Suppressor macrophage (primary cell): ENCODE results near the gene PLSCR2.
"Not testable (repeated sequence)": the region's sequence is repeated elsewhere in the genome, so short reads cannot be mapped to it uniquely, and the experiment has no call there.

Experiments used
- DNase-seq, 4 experiments: peaks; one replicate each; pipeline ENCODE4 v3.0.0-alpha.2; 2020 to 2022
- total RNA-seq, 17 experiments: gene quantifications; one replicate each; lab custom pipeline; 2026; ENCODE audit warnings: mixed read lengths in 6 of 17, inconsistent platforms in 3 of 17; lab: John Stamatoyannopoulos, UW

Gene PLSCR2, protein sequence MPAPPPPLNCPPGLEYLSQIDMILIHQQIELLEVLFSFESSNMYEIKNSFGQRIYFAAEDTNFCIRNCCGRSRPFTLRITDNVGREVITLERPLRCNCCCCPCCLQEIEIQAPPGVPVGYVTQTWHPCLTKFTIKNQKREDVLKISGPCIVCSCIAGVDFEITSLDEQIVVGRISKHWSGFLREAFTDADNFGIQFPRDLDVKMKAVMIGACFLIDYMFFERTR
- 0 to 0.98 (median 0.12) reads per million in 17 experiments for total RNA-seq

DNA sequence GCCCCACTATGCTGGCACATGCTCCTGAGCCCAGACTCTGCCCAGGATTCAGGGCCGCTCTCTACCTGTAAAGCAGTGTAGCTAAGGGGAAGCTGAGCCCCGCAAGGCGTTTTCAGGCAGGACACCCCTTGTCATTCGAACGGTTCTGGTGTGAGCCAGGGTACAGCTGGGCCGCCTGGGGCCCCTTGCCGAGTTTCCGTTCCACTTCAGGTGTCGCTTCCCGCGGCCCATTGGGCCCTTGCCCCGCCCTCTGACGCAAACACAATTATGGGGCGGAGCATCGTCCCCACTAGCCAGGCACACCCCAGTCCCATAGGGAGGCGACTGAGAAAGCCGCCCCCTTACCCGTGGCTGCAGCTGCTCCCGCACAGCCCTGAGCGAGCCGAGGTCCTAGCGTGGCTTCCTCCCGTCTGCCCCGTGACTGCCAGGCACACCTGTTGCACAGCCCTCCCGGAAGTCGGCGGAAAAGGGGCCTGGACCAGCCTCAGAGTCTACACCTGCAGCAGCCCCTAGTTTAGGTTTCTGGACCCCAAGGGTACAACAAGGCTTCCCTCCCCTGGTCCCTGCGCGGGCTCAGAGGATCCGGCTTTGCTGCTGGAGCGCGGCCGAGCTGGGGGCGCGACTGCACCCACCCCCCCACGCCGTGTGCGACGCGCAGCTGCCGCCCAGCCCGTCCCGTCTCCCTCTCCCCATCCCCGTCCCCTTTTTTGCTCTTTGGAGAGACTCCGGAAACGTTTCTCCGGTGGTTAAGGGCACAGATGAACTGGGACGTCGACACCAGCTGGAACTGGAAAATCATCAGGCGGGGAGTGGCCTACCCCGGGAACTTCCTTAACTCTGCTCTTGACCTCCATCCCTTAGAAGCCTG lies at the start of gene PLSCR2:
Gene PLSCR2, minus strand, starts transcription at position 412 of the 868 bp plus-strand sequence. CDS start 9,657 bp downstream, outside the sequence.
- DNase-seq = peak; percentile 42 to 74 (median 62)

DNA sequence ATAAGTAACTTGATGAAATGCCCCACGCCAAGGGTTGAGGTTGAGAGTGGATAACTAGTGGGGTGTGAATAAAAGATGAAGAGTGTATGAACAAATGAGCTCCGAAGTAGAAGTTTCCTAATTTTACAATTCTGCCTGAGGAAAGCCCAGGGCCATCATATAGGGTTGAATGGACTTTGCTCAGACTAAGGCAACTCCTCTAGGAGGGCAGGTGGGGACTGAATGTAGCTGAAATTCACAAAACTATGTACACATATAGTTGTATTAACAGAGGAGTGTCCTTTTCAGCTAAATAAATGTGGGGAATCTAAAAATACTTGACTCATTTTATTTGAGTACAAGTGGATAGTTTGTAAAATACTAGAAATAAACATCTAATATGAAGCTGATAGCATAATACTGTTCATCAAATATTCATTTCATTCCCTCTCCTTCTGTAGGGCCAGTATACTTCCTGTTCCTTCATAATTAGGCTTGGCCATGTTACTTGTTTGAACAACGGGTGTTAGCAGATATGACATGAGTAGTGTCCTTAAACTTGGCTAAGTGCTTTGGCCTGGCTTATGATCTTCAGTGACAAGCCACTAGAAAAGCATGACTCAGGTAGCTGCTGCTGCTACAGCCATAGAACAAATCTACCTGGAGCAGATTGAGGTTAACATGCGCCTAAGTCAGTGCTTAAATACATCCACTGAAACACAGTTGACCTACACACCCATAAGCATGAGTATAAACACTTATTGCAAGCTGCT lies 48.5 kb upstream of the PLSCR2 start:
- DNase-seq = no peak

DNA sequence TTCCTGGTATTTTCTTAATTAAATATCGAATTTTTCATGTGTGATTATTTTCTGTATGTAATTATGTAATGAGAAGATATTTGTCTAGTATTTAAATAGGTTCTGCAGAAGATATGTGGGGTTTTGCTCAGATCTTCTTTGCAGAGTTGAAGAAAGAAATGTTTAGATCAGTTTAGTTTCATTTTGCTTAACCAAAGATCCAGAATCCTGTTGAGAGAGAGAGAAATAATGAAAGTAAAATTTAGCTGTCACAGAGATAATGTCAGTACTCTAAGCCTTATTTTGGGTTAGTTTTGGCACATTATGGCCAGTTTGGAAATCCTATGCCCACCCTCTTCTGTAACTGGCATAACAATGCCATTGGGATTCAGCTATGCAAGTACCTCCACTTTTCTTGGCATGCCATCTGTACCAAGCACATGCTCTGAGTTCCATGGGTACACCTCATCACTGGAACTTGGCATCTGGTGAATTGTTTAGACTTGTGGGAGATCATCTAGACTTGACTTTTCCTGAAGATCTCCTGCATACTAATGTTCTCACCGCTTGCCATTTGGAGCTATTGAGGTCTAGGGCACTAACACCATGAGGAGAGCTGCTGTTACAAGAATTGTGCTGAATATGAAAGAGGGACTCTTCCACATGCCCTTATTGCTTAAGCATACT lies 44.2 kb upstream of the PLSCR2 start:
- no peak for DNase-seq

DNA sequence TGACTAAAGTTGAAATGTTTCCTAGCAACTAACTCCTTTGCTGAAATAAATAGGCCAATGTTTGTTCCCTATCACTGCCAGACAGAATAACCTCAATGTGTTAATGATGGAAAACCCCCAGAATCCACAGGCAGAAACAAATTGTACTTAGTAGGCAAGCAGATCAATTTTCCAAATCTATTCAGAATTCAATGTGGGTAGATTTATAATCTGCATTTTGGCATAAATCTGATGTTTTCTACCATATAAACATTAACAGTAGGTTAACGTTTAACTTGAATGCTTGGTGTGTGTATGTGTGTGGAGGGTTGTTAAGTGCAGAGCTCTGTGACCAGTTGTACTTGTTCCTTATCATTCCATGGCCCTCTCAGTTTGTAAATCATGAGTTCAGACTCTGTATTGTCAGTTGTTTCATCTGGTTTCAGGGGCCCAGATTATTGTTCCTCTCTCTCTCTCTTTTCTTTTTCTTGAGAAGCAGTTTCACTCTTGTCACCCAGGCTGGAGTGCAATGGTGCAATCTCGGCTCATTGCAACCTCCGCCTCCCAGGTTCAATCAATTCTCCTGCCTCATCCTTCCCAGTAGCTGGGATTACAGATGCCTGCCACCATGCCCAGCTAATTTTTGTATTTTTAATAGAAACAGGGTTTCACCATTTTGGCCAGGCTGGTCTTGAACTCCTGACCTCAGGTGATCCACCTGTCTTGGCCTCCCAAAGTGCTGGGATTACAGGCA lies 42.2 kb upstream of the PLSCR2 start:
- no peak for DNase-seq

DNA sequence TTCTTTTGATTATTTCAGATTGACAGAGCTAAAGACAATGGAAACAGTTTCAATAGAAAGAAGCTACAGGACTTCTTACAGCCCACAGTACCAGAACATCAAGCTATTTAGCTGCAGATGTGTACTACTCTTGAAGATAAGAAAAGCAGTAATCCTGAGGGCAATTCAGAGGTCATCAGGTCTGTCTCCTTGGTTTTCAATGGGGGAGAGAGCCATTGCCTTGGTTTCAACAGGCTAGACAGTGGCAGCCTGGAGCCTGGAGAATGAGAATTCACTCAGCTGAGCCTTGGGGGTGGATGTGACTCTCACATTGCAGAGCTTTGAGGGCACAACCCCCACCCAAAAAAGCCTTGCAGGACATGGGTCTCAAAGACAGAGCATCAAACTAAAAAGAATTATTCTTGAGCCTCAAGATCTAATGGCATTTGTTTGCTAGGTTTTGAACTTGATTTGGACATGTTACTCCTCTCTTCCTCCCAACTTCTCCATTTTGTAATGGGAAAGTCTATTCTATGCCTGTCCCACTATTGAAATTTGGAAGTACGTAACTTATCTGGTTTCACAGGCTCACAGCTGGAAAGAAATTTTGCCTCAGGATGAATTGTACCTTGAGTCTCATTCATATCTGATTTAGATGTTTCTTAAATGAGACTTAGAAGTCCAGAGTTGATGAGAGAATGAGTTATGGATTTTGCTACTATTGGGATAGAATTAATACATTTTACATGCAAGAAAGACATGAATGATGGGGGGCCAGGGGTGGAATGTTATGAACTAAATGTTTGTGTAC lies 38.2 kb upstream of the PLSCR2 start:
- DNase-seq = no peak

DNA sequence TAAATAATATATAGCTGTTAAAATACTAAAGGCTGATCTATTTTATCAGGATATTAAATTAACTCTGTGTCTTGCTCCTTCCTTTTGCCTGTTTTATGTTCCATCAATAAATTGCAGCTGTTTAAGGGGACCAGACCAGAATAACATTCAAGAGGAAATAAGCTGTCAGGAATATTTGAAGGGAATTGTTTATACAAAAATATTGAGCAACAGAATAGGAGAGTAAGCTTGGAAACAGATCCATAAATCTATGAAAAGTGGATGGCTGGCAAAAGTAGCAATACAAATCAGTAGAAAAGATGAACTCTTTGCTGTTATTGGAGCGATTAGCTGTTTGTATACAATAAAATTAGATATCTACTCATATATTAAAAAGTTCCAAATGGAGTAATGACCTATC lies 36.2 kb upstream of the PLSCR2 start:
- DNase-seq = no peak

DNA sequence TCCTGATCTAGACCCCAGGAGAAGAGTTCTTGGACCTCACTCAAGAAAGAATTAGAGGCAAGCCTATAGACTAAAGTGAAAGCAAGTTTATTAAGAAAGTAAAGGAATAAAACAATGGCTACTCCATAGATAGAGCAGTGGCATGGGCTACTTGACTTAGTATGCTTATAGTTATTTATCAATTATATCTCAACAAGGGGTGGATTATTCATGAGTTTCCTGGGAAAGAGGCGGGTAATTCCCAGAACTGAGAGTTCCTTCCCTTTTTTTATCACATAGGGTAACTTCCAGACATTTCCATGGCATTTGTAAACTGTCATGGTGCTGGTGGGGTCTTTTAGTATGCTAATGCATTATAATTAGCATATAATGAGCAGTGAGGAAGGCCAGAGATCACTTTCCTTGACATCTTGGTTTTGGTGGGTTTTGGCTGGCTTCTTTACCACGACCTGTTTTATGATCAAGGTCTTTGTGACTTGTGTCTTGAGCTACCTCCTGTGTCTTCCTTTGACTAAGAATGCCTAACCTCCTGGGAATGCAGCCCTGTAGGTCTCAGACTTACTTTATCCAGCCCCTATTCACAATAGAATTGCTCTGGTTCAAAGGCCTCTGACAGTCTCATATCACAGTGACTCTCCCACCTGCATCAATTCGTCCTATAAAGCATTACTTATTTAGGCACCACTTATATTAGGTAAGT lies 35.3 kb upstream of the PLSCR2 start:
- DNase-seq = no peak

DNA sequence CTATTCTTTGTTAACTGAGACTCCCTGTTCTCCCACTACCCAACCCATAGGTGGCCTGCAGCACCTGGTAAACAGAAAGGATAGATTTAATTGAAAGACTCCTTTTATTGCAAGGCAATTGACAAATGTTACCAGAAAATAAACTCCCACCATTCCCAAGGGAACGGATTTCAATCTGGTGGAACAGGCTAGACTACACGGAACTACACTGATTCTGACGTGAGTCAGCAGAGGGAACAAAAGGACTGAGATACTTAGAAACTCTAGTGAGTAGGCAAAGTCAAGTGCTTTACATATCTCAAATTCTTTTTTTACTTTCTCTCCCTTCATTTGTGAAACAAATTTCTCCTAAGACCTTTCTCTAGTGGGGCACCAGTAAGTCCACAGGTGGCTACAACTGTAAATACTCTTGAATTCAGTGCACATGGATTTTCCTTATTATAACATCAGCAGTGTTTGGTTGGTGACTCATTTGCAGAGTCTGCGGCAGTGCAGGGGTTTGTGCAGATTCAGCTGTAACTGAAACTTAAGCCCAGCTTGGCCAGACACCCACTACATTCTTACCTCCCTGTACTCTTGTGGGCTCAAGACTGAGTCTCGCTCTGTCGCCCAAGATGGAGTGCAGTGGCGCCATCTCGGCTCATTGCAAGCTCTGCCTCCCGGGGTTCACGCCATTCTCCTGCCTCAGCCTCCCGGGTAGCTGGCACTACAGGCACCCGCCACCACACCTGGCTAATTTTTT lies 34.3 kb upstream of the PLSCR2 start:
- DNase-seq = peak; percentile 39 to 64 (median 60)

DNA sequence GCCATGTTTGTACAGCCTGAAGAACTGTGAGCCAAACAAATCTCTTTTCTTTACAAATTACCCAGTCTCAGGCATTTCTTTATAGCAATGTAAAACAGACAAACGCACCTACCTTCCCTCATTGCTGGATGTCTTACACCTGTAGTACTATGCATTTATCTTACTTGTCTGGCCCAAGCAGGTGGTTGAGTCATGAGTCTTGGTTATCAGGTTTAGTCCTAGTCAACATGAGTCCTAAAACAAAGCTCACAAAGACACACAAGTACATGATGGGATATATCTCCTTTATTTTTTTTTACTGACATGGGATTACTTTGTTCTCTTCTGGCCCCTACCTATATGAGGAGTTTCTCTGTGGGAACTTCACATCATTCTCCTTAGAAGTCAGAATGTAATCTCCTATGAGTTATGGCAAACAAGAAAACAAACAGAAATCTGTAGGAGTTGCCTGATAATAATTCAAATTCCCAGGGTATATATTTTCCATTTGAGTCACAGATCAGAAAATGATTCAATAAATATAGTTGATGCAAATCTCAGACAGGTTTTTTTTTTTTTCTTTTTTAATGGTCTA lies 33.6 kb upstream of the PLSCR2 start:
- no peak for DNase-seq

DNA sequence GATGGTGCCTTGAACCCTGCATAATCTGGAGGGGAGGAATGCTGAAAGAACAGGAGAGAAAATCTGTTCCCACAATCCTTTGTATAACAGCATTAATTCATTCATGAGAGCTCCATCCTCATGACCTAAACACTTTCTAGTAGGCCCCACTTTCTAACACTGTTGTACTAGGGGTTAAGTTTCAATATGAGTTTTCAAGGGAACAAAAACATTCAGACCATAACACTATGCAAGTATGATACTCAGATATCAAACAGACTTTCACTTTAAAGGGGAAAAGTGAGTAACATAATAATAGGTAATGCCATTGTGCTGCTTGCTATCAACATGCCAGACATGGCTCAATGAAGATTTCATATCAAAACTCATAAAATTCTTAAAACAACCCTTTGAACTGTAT lies 32.4 kb upstream of the PLSCR2 start:
- DNase-seq = no peak

DNA sequence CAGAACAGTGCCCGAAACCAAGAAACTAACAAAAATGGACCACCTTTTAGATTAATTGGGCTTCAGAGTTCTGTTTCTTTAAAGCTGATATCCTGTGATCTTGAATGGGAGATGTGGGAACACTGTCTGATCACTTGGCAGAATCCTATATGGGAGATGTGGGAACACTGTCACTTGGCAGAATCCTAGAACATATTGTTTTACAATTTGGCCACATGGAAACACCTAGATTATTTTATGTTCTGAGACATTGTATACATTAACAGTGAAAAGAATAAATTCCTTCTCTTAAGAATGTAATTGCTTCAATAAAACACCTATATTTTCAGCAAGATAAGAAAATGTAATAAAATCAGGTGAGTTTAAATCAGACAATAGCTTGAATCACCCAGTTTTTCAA lies 30.3 kb upstream of the PLSCR2 start:
- no peak for DNase-seq

DNA sequence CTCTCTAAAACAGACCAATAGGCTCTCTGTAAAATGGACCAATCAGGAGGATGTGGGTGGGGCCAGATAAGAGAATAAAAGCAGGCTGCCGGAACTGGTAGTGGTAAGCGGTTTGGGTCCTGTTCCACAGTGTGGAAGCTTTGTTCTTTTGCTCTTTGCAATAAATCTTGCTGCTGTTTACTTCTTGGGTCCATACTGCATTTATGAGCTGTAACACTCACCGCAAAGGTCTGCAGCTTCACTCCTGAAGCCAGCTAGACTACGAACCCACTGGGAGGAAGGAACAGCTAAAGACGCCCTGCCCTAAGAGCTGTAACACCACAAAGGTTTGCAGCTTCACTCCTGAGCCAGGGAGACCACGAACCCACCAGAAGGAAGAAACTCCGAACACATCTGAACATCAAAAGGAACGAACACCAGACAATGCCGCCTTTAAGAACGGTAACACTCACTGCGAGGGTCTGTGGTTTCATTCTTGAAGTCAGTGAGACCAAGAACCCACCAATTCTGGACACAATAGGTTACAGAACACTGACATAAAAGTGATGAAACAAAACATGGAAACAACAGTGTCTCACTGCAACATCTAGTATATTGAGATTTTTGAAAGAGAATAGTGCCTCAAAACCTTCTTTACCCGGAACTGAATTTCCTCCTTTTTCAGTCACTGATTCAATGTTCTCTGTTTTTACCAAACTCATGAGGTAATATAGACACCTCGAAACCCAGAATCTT lies 28.8 kb upstream of the PLSCR2 start:
- DNase-seq = no peak

DNA sequence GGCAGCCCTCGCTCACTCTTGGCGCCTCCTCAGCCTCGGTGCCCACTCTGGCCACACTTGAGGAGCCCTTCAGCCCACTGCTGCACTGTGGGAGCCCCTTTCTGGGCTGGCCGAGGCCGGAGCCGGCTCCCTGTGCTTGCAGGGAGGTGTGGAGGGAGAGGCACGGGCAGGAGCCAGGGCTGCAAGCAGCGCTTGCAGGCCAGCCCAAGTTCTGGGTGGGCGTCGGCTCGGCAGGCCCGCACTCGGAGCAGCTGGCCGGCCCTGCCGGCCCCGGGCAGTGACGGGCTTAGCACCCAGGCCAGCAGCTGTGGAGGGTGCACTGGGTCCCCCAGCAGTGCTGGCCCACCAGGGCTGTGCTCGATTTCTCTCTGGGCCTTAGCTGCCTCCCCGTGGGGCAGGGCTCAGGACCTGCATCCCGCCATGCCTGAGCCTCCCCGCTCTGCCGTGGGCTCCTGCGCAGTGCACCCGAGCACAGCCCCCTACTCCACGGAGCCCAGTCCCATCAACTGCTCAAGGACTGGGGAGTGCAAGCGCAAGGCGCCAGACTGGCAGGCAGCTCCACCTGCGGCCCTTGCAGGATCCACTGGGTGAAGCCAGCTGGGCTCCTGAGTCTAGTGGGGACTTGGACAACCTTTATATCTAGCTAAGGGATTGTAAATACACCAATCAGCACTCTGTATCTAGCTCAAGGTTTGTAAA lies 27.9 kb upstream of the PLSCR2 start:
- DNase-seq = not testable (repeated sequence)

DNA sequence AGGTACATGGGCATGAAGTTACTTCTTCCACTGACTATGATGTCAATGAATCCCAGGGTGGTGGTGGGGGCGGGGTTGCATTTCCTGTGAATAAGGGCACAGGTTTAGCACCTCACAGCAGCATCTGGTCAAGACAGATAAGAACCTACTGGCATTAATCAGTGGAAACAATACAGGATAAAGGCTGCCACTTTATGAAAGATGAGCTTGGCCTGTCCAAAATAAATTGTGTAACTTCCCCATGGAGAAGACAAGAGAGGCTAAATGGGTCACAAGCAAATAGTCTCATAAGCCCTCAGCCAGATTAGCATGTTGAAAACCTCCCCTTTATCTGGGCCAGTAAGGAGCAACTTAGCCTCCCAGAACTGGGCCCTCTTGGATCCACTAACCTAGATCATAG lies 27.4 kb upstream of the PLSCR2 start:
- no peak for DNase-seq

DNA sequence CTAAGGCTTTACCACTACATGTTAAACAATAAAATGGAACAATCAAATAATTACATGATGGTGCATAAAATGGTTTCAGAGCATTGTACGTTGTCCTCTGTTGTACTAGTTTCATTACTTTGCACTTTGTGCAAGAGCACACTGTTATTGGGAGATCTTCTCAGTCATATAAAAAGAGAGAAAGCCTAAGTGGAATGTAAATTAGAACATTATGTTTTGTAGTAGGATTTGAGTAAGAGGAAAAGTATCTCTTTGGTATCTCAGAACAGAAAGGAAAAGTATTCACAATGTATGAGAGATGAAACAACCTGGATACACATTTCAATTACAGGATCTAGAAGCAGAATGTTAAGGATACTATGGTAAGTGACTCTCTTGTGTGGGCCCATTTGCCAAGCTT lies 26.9 kb upstream of the PLSCR2 start:
- DNase-seq = no peak

DNA sequence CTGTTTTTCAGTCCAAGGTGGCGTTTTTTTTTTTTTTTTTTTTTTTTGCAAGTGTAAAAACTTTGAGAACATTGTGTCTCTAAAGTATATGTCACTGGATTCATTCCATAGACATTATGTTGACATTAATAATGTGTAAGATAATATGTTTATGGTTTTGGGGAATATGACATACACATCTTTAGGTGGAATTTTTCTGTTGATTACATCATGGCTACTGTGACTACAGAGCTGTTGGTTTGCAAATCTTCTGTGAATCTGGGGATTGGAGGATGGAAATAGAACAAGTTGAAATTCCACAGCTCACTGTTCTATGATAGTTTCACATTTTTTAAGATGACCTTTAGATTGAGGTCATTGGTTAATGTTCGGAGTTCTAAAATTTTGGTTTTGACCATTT lies 24.4 kb upstream of the PLSCR2 start:
- no peak for DNase-seq

DNA sequence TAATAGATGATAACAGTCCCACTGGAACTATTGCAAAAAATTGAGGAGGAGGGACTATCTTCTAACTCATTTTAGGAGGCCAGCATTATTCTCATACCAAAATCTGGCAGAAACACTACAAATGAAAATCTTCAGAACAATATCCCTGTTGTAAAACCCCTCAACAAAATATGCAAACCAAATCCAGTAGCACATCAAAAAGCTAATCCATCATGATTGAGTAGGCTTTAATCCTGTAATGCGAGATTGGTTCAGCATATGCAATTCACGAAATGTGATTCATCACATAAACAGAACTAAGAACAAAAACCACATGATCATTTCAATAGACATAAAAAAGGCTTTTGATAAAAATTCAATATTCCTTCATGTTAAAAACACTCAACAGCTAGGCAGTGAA lies 23.9 kb upstream of the PLSCR2 start:
- no peak for DNase-seq

DNA sequence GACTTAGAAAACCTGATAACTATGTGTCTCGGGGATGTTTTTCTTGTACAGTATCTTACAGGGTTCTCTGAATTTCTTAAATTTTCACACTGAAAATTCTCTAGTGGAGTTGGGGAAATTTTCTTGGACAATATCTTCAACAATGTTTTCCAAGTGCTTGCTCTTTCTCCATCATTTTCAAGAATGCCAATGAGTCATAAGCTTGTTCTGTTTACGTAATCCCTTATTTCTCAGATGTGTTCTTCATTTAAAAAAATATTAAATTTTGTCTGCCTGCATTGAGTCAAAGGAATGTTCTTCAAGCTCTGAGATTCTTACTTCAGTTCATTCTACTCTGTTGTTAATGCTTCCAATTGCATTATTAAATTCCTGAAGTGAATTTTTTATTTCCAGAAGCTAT lies 21.9 kb upstream of the PLSCR2 start:
- DNase-seq = peak in 1 of 4 experiments; percentile 21
